ENCODE measurements around the gene SLC1A7.

DNA sequence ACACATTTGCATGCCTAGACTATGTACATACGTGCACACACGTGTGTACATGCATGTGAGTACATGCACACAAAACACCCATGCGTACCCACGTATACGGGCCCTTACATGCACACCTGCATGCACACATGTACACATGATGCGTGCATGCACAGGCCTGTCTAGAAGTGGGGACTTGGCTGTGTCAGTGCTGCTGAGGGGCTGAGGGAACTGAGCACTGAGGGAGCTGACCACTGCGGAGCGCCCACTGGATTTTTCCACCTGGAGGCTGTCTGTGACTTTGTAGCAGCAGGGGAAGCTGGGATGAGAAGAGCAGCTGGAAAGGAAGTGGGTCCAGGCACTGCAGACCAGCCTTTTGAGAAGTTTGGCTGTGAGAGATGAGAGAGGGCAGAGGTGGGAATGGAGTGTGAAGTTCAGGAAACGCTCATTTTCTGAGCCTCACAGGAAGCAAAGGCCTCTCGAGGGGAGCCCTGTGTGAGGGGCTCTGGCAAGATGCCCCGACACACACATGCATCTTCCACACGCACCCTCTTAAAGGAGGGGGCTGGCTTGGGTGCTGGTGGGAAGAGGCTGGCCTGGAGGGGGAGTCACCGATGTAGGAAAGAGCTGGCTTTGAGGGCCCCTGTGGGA is 59.5 kb downstream of the SLC1A7 start:
- no peak for TF ChIP-seq CTCF (IDR thresholded peaks at IDR 0.05)
- no peak for TF ChIP-seq POLR2AphosphoS5 (IDR thresholded peaks at IDR 0.05; ENCODE audit: insufficient read depth in 1 of 2, low read depth in 1 of 2)
